HG03095 (cell line): ENCODE measurements around the gene EFCAB6.

Experiments
- ATAC-seq: cut with Tn5 transposase; IDR thresholded peaks from one replicate; pipeline ENCODE4 v1.9.1; 2021; ENCODE audit warnings: moderate library complexity; ENCODE audit not compliant: unreplicated experiment

EFCAB6 gene

GRCh38 chr22:43819421-43819921 is 7.4 kb upstream of the EFCAB6 start:
- no peak for ATAC-seq

DNA sequence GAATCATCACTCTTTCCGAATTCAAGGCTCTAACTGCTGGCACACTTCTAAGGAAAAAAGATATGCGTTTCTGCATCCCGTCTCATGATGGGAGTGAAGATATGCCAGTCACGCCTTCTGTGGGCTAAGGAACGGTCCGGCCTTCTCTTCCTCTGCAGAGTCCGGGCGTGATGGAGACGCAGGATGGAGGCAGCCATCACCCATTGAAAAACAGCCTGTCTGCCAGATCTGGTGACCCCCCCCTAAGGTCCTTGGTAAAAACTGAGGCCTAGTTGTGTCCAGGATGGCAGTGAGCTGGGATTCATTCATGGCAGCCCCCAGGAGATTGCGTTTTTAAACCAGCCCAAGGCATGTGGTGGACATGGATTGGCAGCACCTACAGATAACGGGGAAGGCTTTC is 6.9 kb upstream of the EFCAB6 start:
- no peak for ATAC-seq

DNA sequence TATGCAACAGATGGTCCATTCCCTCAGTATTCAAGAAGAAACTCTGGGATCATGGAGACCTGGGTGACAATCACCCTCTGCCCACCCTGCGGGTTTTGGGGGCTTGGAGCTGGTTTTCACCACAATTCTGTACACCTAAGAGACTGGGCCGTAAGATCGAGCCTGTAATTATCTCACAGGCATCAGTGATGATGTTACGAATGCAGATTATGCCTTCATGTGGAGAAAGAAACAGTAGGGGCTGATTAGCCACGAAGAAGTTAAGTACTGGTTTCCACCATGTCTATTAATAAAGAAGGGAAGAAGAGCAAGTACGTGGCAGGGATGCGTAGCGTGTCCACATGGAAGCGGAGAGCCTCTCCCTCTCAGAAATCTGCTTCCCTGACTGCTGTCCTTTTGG is 5.3 kb upstream of the EFCAB6 start:
- no peak for ATAC-seq

- ATAC-seq, result no peak
Measured at GRCh38 chr22:43814264-43814663, 2.2 kb upstream of the EFCAB6 start.

DNA sequence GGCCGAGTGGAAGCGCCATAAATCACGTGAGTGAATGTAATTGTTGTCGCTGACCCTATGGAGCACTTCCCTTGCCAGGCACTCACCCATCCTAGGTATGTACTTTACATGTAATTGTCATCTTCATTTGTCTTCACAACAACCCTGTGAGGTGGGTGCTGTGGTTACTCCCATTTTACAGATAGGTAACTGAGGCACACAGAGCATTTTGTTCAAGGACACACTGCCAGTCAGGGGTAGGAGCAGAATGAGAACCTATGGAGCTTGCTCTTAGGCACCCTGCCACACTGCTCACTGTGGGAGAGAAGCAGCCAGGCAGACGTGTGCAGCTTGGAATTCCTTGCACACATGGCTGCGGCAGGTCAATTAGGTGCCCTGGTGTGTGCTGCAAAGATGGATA is 785 bp upstream of the EFCAB6 start:
- no peak for ATAC-seq

DNA sequence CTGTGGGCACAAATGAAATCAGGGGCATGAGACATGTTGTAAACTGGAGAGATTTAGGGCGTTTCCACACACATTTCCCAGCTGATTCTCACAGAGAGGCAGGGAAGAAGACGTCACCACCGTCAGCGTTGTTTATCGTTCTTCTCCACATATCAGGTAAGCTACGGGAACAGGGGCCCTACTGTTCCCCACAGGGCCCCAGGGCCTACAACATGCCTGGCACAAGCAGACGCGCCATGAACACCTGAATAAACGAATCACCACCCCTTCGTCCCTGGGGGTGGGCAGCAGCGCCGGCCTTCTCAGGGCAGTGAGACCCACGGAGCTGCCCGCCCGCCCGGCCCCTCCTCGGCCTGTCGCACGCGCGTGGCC is 342 bp downstream of the EFCAB6 start:
- no peak for ATAC-seq

GRCh38 chr22:43802897-43803495 is 9.1 kb downstream of the EFCAB6 start:
- no peak for ATAC-seq

- ATAC-seq, result no peak
Measured at GRCh38 chr22:43800970-43801369, 11.1 kb downstream of the EFCAB6 start.

- ATAC-seq, result no peak
Measured at GRCh38 chr22:43798492-43798891, 13.6 kb downstream of the EFCAB6 start.

DNA sequence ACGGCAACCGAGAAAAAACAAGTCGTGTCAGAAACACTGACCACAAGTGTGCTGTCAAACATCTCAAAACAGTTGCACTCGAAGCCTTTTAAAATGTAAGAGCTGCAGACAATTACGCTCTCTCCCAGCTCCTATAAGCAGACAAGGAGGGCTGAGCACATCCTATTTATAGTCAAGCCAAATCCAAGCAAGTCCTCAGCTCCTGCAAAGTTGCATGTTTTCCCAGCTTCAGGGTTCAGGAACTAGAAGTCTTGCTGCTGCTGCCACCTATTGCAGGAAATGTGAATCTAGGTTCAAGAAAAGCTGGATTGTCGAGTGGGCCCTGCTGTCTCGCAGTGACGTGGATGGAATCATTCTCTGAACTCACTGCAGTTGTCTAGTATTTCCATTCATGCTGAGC is 15.5 kb downstream of the EFCAB6 start:
- ATAC-seq, result no peak

DNA sequence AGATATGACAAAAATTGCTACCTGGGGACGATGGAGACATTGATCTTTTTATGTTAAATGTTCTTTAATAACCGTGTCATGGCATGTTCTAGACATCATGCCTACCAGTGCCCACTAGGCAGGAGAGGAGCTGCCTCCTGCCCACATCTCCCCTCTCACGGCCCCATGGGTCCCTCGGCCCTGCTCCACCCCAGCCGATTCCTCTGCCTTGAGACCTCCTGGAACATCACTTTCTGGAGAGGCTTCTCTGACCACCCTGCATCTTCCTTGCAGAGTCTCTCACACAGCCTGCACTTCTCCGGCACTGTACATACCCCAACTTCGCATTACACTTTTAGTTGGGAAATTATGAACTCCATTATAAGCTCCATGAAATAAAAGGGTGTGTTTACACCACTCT is 16.8 kb downstream of the EFCAB6 start:
- no peak for ATAC-seq

GRCh38 chr22:43792905-43793304 is 19.2 kb downstream of the EFCAB6 start:
- ATAC-seq, result no peak

GRCh38 chr22:43789452-43789851 is 22.7 kb downstream of the EFCAB6 start:
- no peak for ATAC-seq

DNA sequence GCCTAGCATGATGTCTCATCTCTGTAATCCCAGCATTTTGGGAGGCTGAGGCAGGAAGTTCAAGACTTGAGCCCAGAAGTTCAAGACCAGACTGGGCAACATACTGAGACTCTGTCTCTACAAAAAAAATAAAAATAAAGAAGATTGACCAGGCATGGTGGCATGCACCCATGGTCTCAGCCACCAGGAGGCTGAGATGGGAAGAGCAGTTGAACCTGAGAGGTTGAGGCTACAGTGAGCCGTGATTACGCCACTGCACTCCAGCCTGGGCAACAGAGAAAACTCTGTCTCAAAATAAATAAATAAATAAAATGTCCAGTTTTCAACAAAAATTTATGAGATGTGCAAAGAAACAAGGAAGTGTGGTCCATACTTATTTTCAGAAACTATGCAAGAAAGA is 28.3 kb downstream of the EFCAB6 start:
- ATAC-seq, result no peak

GRCh38 chr22:43782448-43782847 is 29.7 kb downstream of the EFCAB6 start:
- no peak for ATAC-seq

DNA sequence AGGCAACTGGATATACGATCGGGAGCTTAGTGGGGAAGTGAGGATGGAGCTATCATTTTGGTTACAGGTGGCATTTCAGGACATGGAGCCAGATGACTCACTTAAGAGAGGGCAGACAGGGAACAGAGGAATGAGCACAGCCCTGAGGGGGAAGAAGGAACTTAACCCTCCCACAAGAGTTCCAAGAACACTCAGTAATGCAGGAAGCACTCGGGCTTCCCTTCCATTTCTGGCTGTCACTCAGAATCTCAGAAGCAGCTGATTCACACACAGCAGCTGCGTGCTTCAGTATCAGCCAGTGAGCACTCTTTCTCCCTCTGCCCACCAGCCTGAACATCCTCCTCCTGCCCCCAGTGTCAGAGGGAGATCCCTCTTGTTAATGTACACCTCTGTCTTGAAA is 34.8 kb downstream of the EFCAB6 start:
- no peak for ATAC-seq

DNA sequence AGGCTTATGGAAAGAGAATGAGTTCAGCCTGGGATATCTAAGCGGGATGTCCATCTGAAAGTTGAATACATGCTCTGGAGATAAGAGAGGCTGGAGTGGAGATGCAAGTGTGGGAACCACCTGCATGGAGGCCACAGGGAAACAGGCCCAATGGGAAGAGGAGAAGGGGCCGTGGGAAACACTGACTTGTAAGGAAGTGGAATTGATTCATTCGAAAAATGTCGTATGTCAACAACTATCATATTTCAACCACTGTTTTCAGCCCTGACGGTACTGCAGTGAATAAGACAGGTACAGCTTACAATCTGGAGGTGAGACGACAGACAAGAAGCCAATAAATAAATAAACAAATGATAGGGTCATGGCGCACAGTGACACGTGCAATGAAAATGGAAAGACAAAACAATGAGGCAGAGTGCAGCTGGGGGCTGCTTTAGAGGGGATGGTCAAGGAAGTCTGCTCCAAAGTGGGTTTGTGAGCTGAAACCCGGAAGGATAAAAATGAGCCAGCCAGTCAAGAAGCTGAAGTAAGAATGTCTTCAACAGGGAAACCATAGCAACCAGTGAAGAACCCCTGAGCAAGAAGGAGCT is 35.9 kb downstream of the EFCAB6 start:
- ATAC-seq, result no peak

DNA sequence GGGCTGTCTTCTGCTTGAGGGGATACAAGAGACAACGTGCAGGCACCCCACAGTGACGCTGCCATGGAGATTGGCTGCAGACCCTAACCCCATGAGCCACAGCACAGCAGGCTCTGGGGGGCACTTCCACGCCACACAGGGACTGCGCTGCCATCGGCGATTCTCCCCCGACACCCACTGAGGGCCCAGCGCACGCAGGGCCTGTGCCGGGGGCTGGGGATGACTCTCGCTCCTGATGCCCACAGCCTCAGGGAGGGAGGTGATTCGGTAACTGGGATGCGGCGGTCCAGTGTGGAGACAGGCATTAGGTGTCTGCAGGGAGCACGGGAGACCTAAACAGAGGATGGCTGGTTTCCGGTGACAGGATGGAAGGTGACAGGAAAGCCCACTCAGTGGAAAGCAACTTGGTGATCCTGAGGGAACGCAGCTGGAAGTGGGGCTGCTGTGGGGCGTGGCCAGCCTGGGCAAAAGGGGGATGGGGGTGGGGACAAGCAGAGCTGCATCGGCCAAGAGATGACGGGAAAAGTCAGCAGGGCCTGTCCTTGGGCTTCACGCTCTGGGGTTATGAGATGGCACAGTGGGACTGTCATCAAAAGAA is 37.7 kb downstream of the EFCAB6 start:
- ATAC-seq, result no peak

DNA sequence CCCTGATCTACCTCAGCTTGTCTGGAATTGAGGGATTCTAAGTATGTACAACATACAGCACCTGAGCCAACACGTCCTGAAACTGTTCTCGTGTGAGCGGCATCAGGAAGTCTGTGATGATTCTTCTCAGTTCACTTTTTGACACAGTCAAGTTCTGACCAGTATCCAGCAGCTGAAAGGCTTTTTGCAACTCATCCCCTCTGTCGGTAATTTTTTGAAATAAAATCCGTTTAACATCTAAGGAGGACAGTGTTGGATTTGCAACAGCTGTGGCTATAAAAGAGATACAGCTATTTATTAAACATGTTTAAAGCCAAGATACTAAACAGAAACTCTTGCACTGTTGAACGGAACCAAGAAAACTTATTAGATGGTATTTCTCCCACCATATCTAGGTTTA is 39.3 kb downstream of the EFCAB6 start:
- ATAC-seq, result no peak

- no peak for ATAC-seq
Measured at GRCh38 chr22:43755452-43755851, 56.7 kb downstream of the EFCAB6 start.

GRCh38 chr22:43755011-43755410 is 57.1 kb downstream of the EFCAB6 start:
- ATAC-seq, result no peak

DNA sequence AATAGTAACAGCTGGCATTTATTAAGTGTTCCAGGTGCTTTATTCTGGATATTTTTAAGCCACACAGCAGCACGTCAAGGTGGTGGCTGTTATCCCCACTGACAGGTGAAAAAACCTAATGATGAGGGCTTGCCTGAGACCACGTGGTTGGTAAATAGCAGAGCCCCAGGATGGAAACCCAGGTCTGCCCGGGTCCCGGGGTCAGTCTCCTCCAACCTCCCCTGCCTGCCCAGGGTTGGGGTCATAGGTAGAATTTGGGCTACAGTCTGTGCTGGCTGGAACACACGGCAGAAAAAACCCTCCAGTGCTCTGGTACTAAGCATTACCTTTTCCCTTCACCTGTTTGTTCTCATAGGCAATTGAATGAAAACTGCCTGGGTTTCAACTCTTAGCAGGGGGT is 57.9 kb downstream of the EFCAB6 start:
- no peak for ATAC-seq

GRCh38 chr22:43753688-43754087 is 58.4 kb downstream of the EFCAB6 start:
- no peak for ATAC-seq
